Activated CD8-positive, alpha-beta memory T cell treated with anti-CD3 and anti-CD28 coated beads, Interleukin-2, amount 50 U/mL, for 1 hour (primary cell): Measurements from ENCODE around the gene UGT3A1.
"Not testable (repeated sequence)": the region's sequence is repeated elsewhere in the genome, so short reads cannot be mapped to it uniquely, and the experiment has no call there.

Source experiments
- DNase-seq: peaks from one replicate; pipeline ENCODE4 v3.0.0-alpha.2; 2020; ENCODE audit errors: extremely low read depth

The UGT3A1 gene

GRCh38 chr5:35988529-35988928 is 2.7 kb downstream of the UGT3A1 start:
- no peak for DNase-seq

GRCh38 chr5:35987776-35988175 is 3.4 kb downstream of the UGT3A1 start:
- DNase-seq, result no peak

GRCh38 chr5:35979715-35980114 is 11.5 kb downstream of the UGT3A1 start:
- no peak for DNase-seq

- not testable (repeated sequence) for DNase-seq
Measured at GRCh38 chr5:35976859-35977258, 14.3 kb downstream of the UGT3A1 start.

DNA sequence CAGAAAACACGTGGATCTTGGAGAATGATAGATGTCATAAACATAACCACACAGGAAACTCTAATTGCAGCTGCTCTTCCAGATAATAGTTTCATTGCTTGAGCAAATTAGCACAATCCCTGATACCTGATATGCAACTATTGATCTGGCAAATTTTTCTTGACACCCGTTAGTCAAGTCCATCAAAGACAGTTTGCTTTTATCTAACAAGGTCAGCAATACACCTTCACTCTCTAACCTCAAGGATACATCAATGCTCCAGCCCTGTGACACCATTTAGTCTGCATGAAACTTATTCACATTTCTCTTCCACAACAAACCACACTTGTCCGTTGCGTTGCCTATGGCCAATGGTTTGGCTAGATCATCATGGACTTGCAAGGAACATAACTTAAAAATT is 16.6 kb downstream of the UGT3A1 start:
- no peak for DNase-seq

- DNase-seq, result no peak
Measured at GRCh38 chr5:35971878-35972210, 19.3 kb downstream of the UGT3A1 start.

- DNase-seq, result no peak
Measured at GRCh38 chr5:35971186-35971877, 19.9 kb downstream of the UGT3A1 start.

- no peak for DNase-seq
Measured at GRCh38 chr5:35963381-35963843, 27.8 kb downstream of the UGT3A1 start.

- no peak for DNase-seq
Measured at GRCh38 chr5:35960328-35960727, 30.9 kb downstream of the UGT3A1 start.

DNA sequence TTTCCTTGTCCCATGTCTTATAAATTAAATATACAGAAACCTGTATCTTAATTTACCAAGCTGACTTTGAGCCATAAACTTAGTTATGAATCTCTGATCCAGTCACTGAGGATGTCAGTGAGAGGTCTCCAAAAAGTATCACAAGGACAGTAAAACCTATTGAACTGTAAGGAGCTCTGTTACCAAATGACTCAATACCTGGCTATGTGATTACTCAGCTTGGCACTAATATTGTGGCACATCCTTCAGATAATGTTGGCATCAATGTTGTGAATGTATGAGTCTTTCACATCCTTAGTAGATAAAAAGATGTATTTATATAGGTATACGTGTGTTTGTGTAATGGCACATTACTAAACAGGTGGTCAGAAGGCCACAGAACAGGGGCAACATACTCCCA is 34.8 kb downstream of the UGT3A1 start:
- no peak for DNase-seq

- peak; percentile 1 for DNase-seq
Measured at GRCh38 chr5:35954175-35954574, 37.0 kb downstream of the UGT3A1 start.

GRCh38 chr5:35947085-35947484 is 44.1 kb downstream of the UGT3A1 start:
- no peak for DNase-seq

GRCh38 chr5:35939639-35940038 is 51.6 kb downstream of the UGT3A1 start:
- no peak for DNase-seq

DNA sequence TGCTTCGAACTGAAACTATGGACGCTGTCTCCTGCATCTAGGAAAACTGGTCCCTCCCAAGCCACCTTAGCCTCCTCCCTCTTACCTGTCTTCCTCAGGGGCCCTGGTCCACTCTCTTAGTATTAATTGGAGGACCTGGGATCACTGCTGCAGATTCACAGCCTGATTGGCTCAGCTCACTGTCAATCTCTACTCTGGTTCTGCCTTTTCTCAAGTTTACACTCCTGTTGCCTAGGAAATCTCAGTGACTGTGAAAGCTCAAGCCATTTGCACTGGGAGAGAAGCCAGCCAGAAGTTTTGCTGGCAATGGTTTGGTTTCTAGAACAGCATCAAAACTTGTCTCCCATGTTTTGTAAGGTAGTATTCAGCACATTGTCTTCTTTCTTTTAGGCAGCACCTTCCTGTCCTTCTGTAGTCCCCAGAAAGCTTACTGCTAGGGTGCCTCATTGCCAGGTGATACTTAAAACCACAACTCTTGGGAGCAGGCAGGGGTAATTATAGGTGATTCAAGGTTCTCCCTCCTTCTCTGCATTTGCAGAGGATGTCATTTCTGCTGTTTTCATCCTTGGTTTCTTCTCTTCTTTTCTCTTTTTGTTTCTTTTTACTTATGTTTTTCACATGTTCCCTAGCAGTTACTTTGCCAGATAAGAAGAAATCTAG is 52.5 kb downstream of the UGT3A1 start, which contains the start of gene CAPSL:
Gene CAPSL, minus strand, starts transcription at position 55 of the 660 bp plus-strand sequence. CDS start 17,502 bp downstream, outside the sequence.
- no peak for DNase-seq

GRCh38 chr5:35926389-35927051 is 64.7 kb downstream of the UGT3A1 start:
- DNase-seq, result peak; percentile 36

- peak; percentile 71 for DNase-seq
Measured at GRCh38 chr5:35924950-35925722, 66.1 kb downstream of the UGT3A1 start.

- DNase-seq, result no peak
Measured at GRCh38 chr5:35924122-35924949, 66.9 kb downstream of the UGT3A1 start.

DNA sequence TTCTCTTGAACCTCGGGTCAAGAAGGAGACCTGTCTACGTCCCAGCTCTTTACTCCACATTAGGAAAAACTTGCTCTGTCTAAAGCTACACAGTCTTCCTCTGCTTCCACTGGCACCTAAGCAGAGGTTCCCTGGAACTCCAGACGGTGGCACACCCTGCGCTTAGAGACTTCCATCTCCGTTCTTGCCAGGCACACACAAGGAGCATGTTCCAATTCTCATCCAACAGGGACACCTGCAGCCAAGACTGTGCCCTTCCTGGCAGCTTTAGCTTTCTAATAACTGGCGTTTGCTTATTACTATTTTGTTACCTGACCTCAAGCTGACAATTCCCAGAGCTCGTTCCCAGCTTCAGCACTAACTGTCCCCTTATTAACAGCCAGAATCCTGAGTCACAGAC is 68.7 kb downstream of the UGT3A1 start:
- no peak for DNase-seq

- no peak for DNase-seq
Measured at GRCh38 chr5:35921930-35922329, 69.3 kb downstream of the UGT3A1 start.

GRCh38 chr5:35920890-35921289 is 70.3 kb downstream of the UGT3A1 start:
- no peak for DNase-seq

- no peak for DNase-seq
Measured at GRCh38 chr5:35919191-35919590, 72.0 kb downstream of the UGT3A1 start.
